Left renal pelvis (tissue), 4 donors: ENCODE data around the gene SPOUT1. TPM values are rescaled to one million over a fixed set of nuclear protein-coding genes. Genes with fewer than 3 reads are reported as not detected.
A peak's percentile ranks its signal among the peaks of the same experiment; 100 is the strongest.
"Not testable (repeated sequence)": the region's sequence is repeated elsewhere in the genome, so short reads cannot be mapped to it uniquely, and the experiment has no call there.

Experiments
- DNase-seq, 4 donors: peaks; one replicate each; pipeline ENCODE4 v3.0.0-alpha.2; 2013; ENCODE audit warnings: low read depth in 4 of 4, low spot score in 3 of 4
- polyA plus RNA-seq, 4 donors: library from polyadenylated mRNA; unstranded; fragments of 120-200 nt; gene quantifications; one replicate each; pipeline ENCODE4 v1.2.1, GENCODE V29; 2013; ENCODE audit not compliant: insufficient read length in 4 of 4

Gene SPOUT1
- 10 to 100 TPM; 27.3 to 50.2 (median 38.5) TPM for polyA plus RNA-seq

- peak; percentile 80 to 87 (median 82) for DNase-seq
These were observed at the start of gene SPOUT1 for GRCh38 chr9:128829477-128830251. Gene SPOUT1 (minus strand): TSS chr9:128829794. CDS start chr9:128829780, 14 bp downstream.

- DNase-seq: no peak
These were observed 48.3 kb upstream of the SPOUT1 start for GRCh38 chr9:128877852-128878251.

GRCh38 chr9:128870941-128871265 lies 41.3 kb upstream of the SPOUT1 start:
- not testable (repeated sequence) for DNase-seq

GRCh38 chr9:128870128-128870940 lies 40.7 kb upstream of the SPOUT1 start:
- no peak for DNase-seq

GRCh38 chr9:128863647-128864046 lies 34.1 kb upstream of the SPOUT1 start:
- no peak for DNase-seq

GRCh38 chr9:128862401-128862851 lies 32.8 kb upstream of the SPOUT1 start:
- no peak for DNase-seq

GRCh38 chr9:128861501-128861900 lies 31.9 kb upstream of the SPOUT1 start:
- no peak for DNase-seq

GRCh38 chr9:128860937-128861336 lies 31.3 kb upstream of the SPOUT1 start:
- DNase-seq: no peak

- not testable (repeated sequence) for DNase-seq
These were observed 28.9 kb upstream of the SPOUT1 start for GRCh38 chr9:128858476-128858875.

GRCh38 chr9:128854454-128854853 lies 24.9 kb upstream of the SPOUT1 start:
- not testable (repeated sequence) for DNase-seq

- DNase-seq: not testable (repeated sequence)
These were observed 23.1 kb upstream of the SPOUT1 start for GRCh38 chr9:128852646-128853045.

GRCh38 chr9:128851779-128852600 lies 22.4 kb upstream of the SPOUT1 start:
- DNase-seq: not testable (repeated sequence)

- DNase-seq: not testable (repeated sequence)
These were observed 21.4 kb upstream of the SPOUT1 start for GRCh38 chr9:128851024-128851423.

- no peak for DNase-seq
These were observed 18.2 kb upstream of the SPOUT1 start for GRCh38 chr9:128847803-128848202.

- DNase-seq: no peak
These were observed 17.1 kb upstream of the SPOUT1 start for GRCh38 chr9:128846680-128847030.

GRCh38 chr9:128845186-128845931 lies 15.8 kb upstream of the SPOUT1 start:
- no peak for DNase-seq

GRCh38 chr9:128843171-128843570 lies 13.6 kb upstream of the SPOUT1 start:
- DNase-seq: not testable (repeated sequence)

GRCh38 chr9:128841694-128842492 lies 12.3 kb upstream of the SPOUT1 start:
- no peak for DNase-seq

- DNase-seq: no peak
These were observed 10.9 kb upstream of the SPOUT1 start for GRCh38 chr9:128840524-128840923.
